Panc1 (cell line): ENCODE measurements around the gene SDK2. TPM values are rescaled to one million over a fixed set of nuclear protein-coding genes. Genes with fewer than 3 reads are reported as not detected.

Experiments used
- ATAC-seq: fragments of 200-7000 bp; cut with Tn5 transposase; 2 replicates; pipeline ENCODE4 v1.9.1; 2020; ENCODE audit warnings: mild to moderate bottlenecking, moderate library complexity
- BruUV-seq: library from RNA; stranded (reverse); fragments of 400-500 nt; replicated peaks from 2 replicates; lab custom pipeline; 2021; lab: Mats Ljungman, UMichigan
- CTCF ChIA-PET: fragments of 300-600 bp; sonication (Branson Sonifier 250); formaldehyde crosslinking; loops from one replicate; lab custom pipeline; 2022; ENCODE audit warnings: antibody characterized with exemption; lab: Charles Lee
- POLR2A ChIA-PET: fragments of 300-600 bp; sonication (Branson Sonifier 250); formaldehyde crosslinking; loops from one replicate; lab custom pipeline; 2022; ENCODE audit warnings: antibody characterized with exemption; lab: Charles Lee
- DNase-seq: peaks from one replicate; pipeline ENCODE4 v3.0.0-alpha.2; 2010; ENCODE audit warnings: low read depth, low spot score
- H3K27ac ChIP-seq: 2 replicates; pipeline ENCODE4 v1.5.1; 2011; ENCODE audit warnings: mild to moderate bottlenecking, low read length, inconsistent platforms
- H3K27me3 ChIP-seq: fragments of 200-500 bp; sonication (Bioruptor generic); 2 replicates; pipeline ENCODE4 v1.6.0; 2014; ENCODE audit warnings: low read length, inconsistent platforms; ENCODE audit not compliant: control insufficient read depth, insufficient read depth
- H3K36me3 ChIP-seq: fragments of 200-500 bp; sonication (Bioruptor generic); 2 replicates; pipeline ENCODE4 v1.5.1; 2014; ENCODE audit warnings: inconsistent platforms, mild to moderate bottlenecking, low read length, moderate library complexity; ENCODE audit not compliant: control insufficient read depth, insufficient read depth
- H3K4me1 ChIP-seq: 2 replicates; pipeline ENCODE4 v1.5.1; 2011; ENCODE audit warnings: inconsistent platforms, mild to moderate bottlenecking, low read length, moderate library complexity; ENCODE audit not compliant: control insufficient read depth, insufficient read depth
- H3K4me3 ChIP-seq, 2 experiments: 2 replicates each; pipeline ENCODE4 v1.5.1; 2011 to 2012; ENCODE audit warnings: low read depth in 2 of 2, low read length in 2 of 2, mild to moderate bottlenecking in 2 of 2, inconsistent platforms in 1 of 2, moderate library complexity in 1 of 2
- H3K9me3 ChIP-seq: fragments of 200-500 bp; sonication (Bioruptor generic); 2 replicates; pipeline ENCODE4 v1.5.1; 2014; ENCODE audit warnings: low read depth, mild to moderate bottlenecking, inconsistent platforms, low read length, moderate library complexity; ENCODE audit not compliant: control insufficient read depth, insufficient read depth
- CTCF ChIP-seq: fragments of 450-650 bp; IDR thresholded peaks from 2 replicates; pipeline ENCODE4 v1.5.1; 2017; ENCODE audit warnings: mild to moderate bottlenecking
- POLR2AphosphoS5 ChIP-seq: IDR thresholded peaks from 2 replicates; pipeline ENCODE4 v1.6.1; 2012; ENCODE audit warnings: mild to moderate bottlenecking, low read depth, low read length, moderate library complexity
- REST ChIP-seq, 2 experiments: IDR thresholded peaks; 2 replicates each; pipeline ENCODE4 v1.6.1; 2011 to 2012; ENCODE audit warnings: low read depth in 2 of 2, control low read depth in 1 of 2, low read length in 1 of 2, mild to moderate bottlenecking in 1 of 2, moderate library complexity in 1 of 2; ENCODE audit not compliant: insufficient read depth in 1 of 2
- SIN3A ChIP-seq: IDR thresholded peaks from 2 replicates; pipeline ENCODE4 v1.6.1; 2012; ENCODE audit warnings: low read depth, mild to moderate bottlenecking, low read length, moderate library complexity, borderline replicate concordance; ENCODE audit not compliant: insufficient read depth
- TCF7L2 ChIP-seq: IDR thresholded peaks from 2 replicates; pipeline ENCODE4 v1.6.1; 2011; ENCODE audit warnings: mild to moderate bottlenecking, low read depth, low read length, inconsistent platforms
- in situ Hi-C: cut with HindIII; loops from 2 replicates; pipeline ENCODE4 v1.10.0; 2016; ENCODE audit warnings: low sequenced_read_pairs, low pct_unique_long_range_greater_than_20kb
- intact Hi-C: fragments of 100-400 bp; cut with micrococcal nuclease; formaldehyde crosslinking; loops from one replicate; pipeline ENCODE4 v1.10.0; 2022; ENCODE audit not compliant: unreplicated experiment
- total RNA-seq: library from RNA; stranded (reverse); gene quantifications from one replicate; pipeline ENCODE4 v1.2.1, GENCODE V29; 2021; ENCODE audit not compliant: unreplicated experiment

Gene SDK2
- total RNA-seq, 1 experiment from 2014 or later, result 0.41 TPM

GRCh38 chr17:73571511-73572130 lies 72.6 kb downstream of the SDK2 start:
- no TSS peak for BruUV-seq
- H3K36me3 ChIP-seq, result no peaks in the 10 kb centered on the region
- H3K27ac ChIP-seq, result no peak overlapping the region
- POLR2A ChIA-PET, result interaction anchor here (0.6 kb wide), 1 partner anchor 844 kb away, joined by 3 read pairs; no protein-coding TSS in a partner anchor
- H3K9me3 ChIP-seq, result no peaks in the 10 kb centered on the region
- no peak overlapping the region for H3K4me3 ChIP-seq
- TF ChIP-seq TCF7L2 (no peak), POLR2AphosphoS5 (no peak), SIN3A (no peak), REST (IDR thresholded peaks at IDR 0.05; ENCODE audit: insufficient read depth in 1 of 2, low read depth in 2 of 2, low read length in 1 of 2) (no peak), CTCF (no peak)
- H3K27me3 ChIP-seq, result peaks cover 16% of the 10 kb centered on the region
- H3K4me1 ChIP-seq, result no peaks in the 10 kb centered on the region
- CTCF ChIA-PET, result interaction anchor here (0.7 kb wide), 1 partner anchor 142 kb away, joined by 7 read pairs; no protein-coding TSS in a partner anchor
- ATAC-seq, result peak; percentile 55; the same call in 1 of the 2 replicates
- intact Hi-C loops, result no loop called here
- in situ Hi-C loops, result no loop called here
- DNase-seq, result no peak

DNA sequence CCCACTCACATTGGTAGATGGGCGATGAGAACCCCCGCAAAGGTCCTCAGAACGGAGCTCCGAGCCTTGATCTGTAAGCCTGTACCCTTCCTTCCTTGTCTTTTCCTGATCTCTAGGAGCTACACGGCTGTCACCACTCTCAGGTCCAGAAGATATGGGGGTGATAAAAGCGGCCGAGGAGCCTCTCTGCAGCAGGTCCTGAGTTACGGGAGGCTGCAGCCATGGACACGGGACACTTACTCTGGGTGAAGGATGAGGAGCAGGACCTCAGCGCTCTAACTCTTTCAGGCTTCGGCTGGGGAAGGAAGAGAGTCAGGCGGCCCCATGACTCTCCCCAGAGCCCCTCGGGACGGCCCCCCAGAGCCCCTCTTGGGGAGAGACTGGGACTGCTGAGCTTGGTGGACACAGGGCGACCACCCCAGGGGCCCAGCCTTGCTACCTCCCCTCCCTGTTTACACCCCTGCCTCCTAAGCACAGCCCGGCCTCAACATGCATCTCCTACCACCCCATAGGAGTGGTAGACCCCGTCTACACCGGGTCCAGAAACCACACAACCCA lies 74.4 kb downstream of the SDK2 start:
- CTCF ChIA-PET, result interaction anchor here (0.5 to 0.6 kb wide), 2 partner anchors 154 to 735 kb away, joined by 3 to 6 read pairs; no protein-coding TSS in a partner anchor
- no peak for TF ChIP-seq POLR2AphosphoS5
- no peak for TF ChIP-seq REST (IDR thresholded peaks at IDR 0.05; ENCODE audit: insufficient read depth in 1 of 2, low read depth in 2 of 2, low read length in 1 of 2)
- TF ChIP-seq CTCF, result no peak
- H3K27me3 ChIP-seq, result peaks cover 12% of the 10 kb centered on the region

More for the DNA sequence above, 74.4 kb downstream of the SDK2 start:
- intact Hi-C loops (no loop called here), in situ Hi-C loops (no loop called here)
- DNase-seq (no peak), ATAC-seq (0 out of 2 replicates have a peak, but pooled peaks have one; percentile 18)
- Histone ChIP-seq H3K9me3 (no peaks in the 10 kb centered on the region), H3K4me1 (no peaks in the 10 kb centered on the region), H3K27ac (no peak overlapping the region), H3K36me3 (no peaks in the 10 kb centered on the region), H3K4me3 (no peak overlapping the region)
- POLR2A ChIA-PET, result no interaction called here
- BruUV-seq, result no TSS peak
